HEK293 (cell line): ENCODE measurements around the gene PTPRF.
A peak's percentile ranks its signal among the peaks of the same experiment; 100 is the strongest.

ENCODE experiments used
- CTCF ChIA-PET: fragments of 350-600 bp; formaldehyde crosslinking; extraction: SDS; loops from one replicate; lab custom pipeline; 2021; ENCODE audit warnings: antibody characterized with exemption; lab: Yijun Ruan, JAX
- POLR2A ChIA-PET: fragments of 300-600 bp; formaldehyde crosslinking; extraction: SDS; loops from one replicate; lab custom pipeline; 2020; ENCODE audit warnings: antibody characterized with exemption, inconsistent platforms; lab: Yijun Ruan, JAX
- H3K27ac ChIP-seq: fragments of 200-500 bp; sonication (Bioruptor generic); 2 replicates; pipeline ENCODE4 v1.5.1; 2014; ENCODE audit warnings: low read depth, low read length, control low read depth, inconsistent platforms; ENCODE audit errors: extremely low read depth
- H3K36me3 ChIP-seq, 2 experiments: fragments of 200-500 bp in 1 of 2; sonication (Bioruptor generic) in 1 of 2; 1 replicate in 1 of 2; 2 replicates in 1 of 2; pipeline ENCODE4 v1.5.1; 2014 to 2017; ENCODE audit warnings: inconsistent platforms in 2 of 2, low read length in 2 of 2; ENCODE audit not compliant: control insufficient read depth in 2 of 2, insufficient read depth in 1 of 2
- H3K4me1 ChIP-seq: fragments of 200-500 bp; sonication (Bioruptor generic); 2 replicates; pipeline ENCODE4 v1.5.1; 2014; ENCODE audit warnings: mild to moderate bottlenecking, low read length, inconsistent platforms; ENCODE audit not compliant: control insufficient read depth, insufficient read depth
- H3K4me3 ChIP-seq: 2 replicates; pipeline ENCODE4 v1.5.1; 2011; ENCODE audit warnings: low read depth, mild to moderate bottlenecking, control low read depth, low read length, moderate library complexity
- H3K9me3 ChIP-seq: fragments of 200-500 bp; sonication (Bioruptor generic); 2 replicates; pipeline ENCODE4 v1.5.1; 2014; ENCODE audit warnings: low read depth, low read length, inconsistent platforms; ENCODE audit not compliant: control insufficient read depth, insufficient read depth
- BCL11B ChIP-seq: fragments of 450-650 bp; formaldehyde crosslinking; IDR thresholded peaks from 2 replicates; pipeline ENCODE4 v1.5.1; 2016; ENCODE audit warnings: low read depth, missing biosample characterization, missing genetic modification characterization
- EGR2 ChIP-seq: fragments of 450-650 bp; formaldehyde crosslinking; IDR thresholded peaks from 2 replicates; pipeline ENCODE4 v1.5.1; 2016; ENCODE audit warnings: low read depth, missing biosample characterization, missing genetic modification characterization
- GLI4 ChIP-seq: fragments of 450-650 bp; formaldehyde crosslinking; IDR thresholded peaks from 2 replicates; pipeline ENCODE4 v1.5.1; 2016; ENCODE audit warnings: missing biosample characterization, missing genetic modification characterization
- KLF1 ChIP-seq: fragments of 450-650 bp; formaldehyde crosslinking; IDR thresholded peaks from 2 replicates; pipeline ENCODE4 v1.5.1; 2016; ENCODE audit warnings: missing biosample characterization, missing genetic modification characterization
- KLF8 ChIP-seq: fragments of 450-650 bp; formaldehyde crosslinking; IDR thresholded peaks from 2 replicates; pipeline ENCODE4 v1.5.1; 2016; ENCODE audit warnings: missing biosample characterization, missing genetic modification characterization
- MYNN ChIP-seq: fragments of 450-650 bp; formaldehyde crosslinking; IDR thresholded peaks from 2 replicates; pipeline ENCODE4 v1.5.1; 2016; ENCODE audit warnings: missing biosample characterization, missing genetic modification characterization, borderline replicate concordance
- SALL2 ChIP-seq: fragments of 450-650 bp; formaldehyde crosslinking; IDR thresholded peaks from 2 replicates; pipeline ENCODE4 v1.5.0; 2017; ENCODE audit warnings: missing biosample characterization, mild to moderate bottlenecking, missing genetic modification characterization, borderline replicate concordance
- SP2 ChIP-seq: fragments of 450-650 bp; formaldehyde crosslinking; IDR thresholded peaks from 2 replicates; pipeline ENCODE4 v1.5.1; 2016; ENCODE audit warnings: missing biosample characterization, missing genetic modification characterization
- TRIM28 ChIP-seq: IDR thresholded peaks from 2 replicates; pipeline ENCODE4 v1.6.1; 2011; ENCODE audit warnings: low read length, control low read depth, borderline replicate concordance
- ZFHX2 ChIP-seq: fragments of 450-650 bp; formaldehyde crosslinking; conservative IDR thresholded peaks from 2 replicates; pipeline ENCODE4 v1.5.1; 2016; ENCODE audit warnings: missing biosample characterization, missing genetic modification characterization
- ZFP3 ChIP-seq: fragments of 450-650 bp; formaldehyde crosslinking; IDR thresholded peaks from 2 replicates; pipeline ENCODE4 v1.5.1; 2016; ENCODE audit warnings: low read depth, missing biosample characterization, missing genetic modification characterization
- ZFP41 ChIP-seq: fragments of 450-650 bp; formaldehyde crosslinking; IDR thresholded peaks from 2 replicates; pipeline ENCODE4 v1.5.1; 2016; ENCODE audit warnings: missing biosample characterization, missing genetic modification characterization, borderline replicate concordance
- ZNF175 ChIP-seq: fragments of 450-650 bp; formaldehyde crosslinking; IDR thresholded peaks from 2 replicates; pipeline ENCODE4 v1.5.1; 2016; ENCODE audit warnings: missing biosample characterization, missing genetic modification characterization
- ZNF239 ChIP-seq: fragments of 450-650 bp; formaldehyde crosslinking; IDR thresholded peaks from 2 replicates; pipeline ENCODE4 v1.5.1; 2016; ENCODE audit warnings: missing biosample characterization, missing genetic modification characterization
- ZNF302 ChIP-seq: fragments of 450-650 bp; formaldehyde crosslinking; IDR thresholded peaks from 2 replicates; pipeline ENCODE4 v1.5.1; 2016; ENCODE audit warnings: missing biosample characterization, missing genetic modification characterization, low read depth
- ZNF311 ChIP-seq: fragments of 450-650 bp; formaldehyde crosslinking; IDR thresholded peaks from 2 replicates; pipeline ENCODE4 v1.5.1; 2017; ENCODE audit warnings: missing biosample characterization, missing genetic modification characterization, borderline replicate concordance
- ZNF341 ChIP-seq: fragments of 450-650 bp; formaldehyde crosslinking; IDR thresholded peaks from 2 replicates; pipeline ENCODE4; 2016; ENCODE audit warnings: low read depth, missing biosample characterization, missing genetic modification characterization
- ZNF510 ChIP-seq: fragments of 450-650 bp; formaldehyde crosslinking; IDR thresholded peaks from 2 replicates; pipeline ENCODE4 v1.5.1; 2018; ENCODE audit warnings: mild to moderate bottlenecking, missing genetic modification characterization, missing biosample characterization; ENCODE audit not compliant: insufficient replicate concordance
- ZNF677 ChIP-seq: fragments of 450-650 bp; IDR thresholded peaks from 2 replicates; pipeline ENCODE4 v1.5.0; 2018; ENCODE audit warnings: missing biosample characterization, mild to moderate bottlenecking, missing genetic modification characterization, moderate library complexity
- ZNF837 ChIP-seq: fragments of 450-650 bp; formaldehyde crosslinking; IDR thresholded peaks from 2 replicates; pipeline ENCODE4 v1.5.1; 2016; ENCODE audit warnings: missing biosample characterization, missing genetic modification characterization
- TF ChIP-seq, protein P1 (sequence below): fragments of 450-650 bp; formaldehyde crosslinking; IDR thresholded peaks from 2 replicates; pipeline ENCODE4 v1.5.1; 2016; ENCODE audit warnings: missing biosample characterization, missing genetic modification characterization, low read depth
- TF ChIP-seq, protein P2 (sequence below): fragments of 450-650 bp; IDR thresholded peaks from 2 replicates; pipeline ENCODE4 v1.5.1; 2018; ENCODE audit warnings: missing biosample characterization, mild to moderate bottlenecking, missing genetic modification characterization

Gene PTPRF

DNA sequence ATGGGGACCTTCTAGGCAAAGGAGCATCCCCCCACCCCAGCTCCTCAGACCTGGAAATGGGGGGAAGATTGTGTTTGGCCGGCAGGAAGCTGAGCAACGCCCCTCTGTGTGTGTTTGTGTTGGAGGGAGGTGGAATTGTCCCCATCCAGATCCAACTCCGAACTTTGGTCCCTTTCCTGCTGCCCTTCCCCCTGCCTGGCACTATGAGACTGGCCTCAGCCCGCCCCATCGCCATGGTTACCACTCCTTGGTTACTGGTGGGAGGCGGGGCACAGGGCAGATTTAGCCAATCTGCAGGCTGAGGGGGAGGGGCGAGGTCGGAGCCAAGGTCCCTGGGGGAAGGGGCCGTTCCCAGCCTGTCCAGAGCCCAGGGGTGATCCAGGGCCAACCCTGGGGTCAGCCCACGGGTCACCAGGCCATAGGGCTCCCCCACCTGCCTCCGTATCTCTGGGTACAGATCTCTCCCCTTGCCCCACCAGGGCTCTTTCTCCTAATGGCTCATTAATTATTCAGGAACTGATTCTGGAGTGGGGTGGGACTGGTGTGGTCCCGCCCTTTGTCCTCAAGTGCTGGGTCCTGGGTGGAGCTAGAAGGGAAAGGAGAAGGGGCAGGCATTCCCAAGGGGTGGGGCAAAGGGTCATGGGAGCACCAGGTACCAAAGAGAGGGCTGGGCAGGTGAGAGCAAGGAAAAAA lies 15.2 kb downstream of the PTPRF start:
- no peak overlapping the region for H3K27ac ChIP-seq
- no peaks in the 10 kb centered on the region for H3K9me3 ChIP-seq
- CTCF ChIA-PET = no interaction called here
- H3K4me3 ChIP-seq = no peak overlapping the region
- POLR2A ChIA-PET = no interaction called here
- TF ChIP-seq ZFP3 (tag by site-specific recombination) (no peak), KLF8 (tag by site-specific recombination) (no peak), ZNF239 (tag by site-specific recombination) (no peak), KLF1 (tag by site-specific recombination) (peak; percentile 66), ZNF510 (tag by site-specific recombination) (no peak), MYNN (tag by site-specific recombination) (peak; percentile 84), ZNF302 (no peak), ZNF341 (tag by site-specific recombination) (peak; percentile 61), ZNF311 (tag by site-specific recombination) (no peak), SP2 (tag by site-specific recombination) (peak; percentile 76), SALL2 (no peak), TRIM28 (no peak)
- TF ChIP-seq, protein P1, sequence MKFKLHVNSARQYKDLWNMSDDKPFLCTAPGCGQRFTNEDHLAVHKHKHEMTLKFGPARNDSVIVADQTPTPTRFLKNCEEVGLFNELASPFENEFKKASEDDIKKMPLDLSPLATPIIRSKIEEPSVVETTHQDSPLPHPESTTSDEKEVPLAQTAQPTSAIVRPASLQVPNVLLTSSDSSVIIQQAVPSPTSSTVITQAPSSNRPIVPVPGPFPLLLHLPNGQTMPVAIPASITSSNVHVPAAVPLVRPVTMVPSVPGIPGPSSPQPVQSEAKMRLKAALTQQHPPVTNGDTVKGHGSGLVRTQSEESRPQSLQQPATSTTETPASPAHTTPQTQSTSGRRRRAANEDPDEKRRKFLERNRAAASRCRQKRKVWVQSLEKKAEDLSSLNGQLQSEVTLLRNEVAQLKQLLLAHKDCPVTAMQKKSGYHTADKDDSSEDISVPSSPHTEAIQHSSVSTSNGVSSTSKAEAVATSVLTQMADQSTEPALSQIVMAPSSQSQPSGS (tag by site-specific recombination) = no peak
- H3K36me3 ChIP-seq = peaks cover 0 to 60% of the 10 kb centered on the region in 2 experiments; a peak in 2 of 3 replicates
- peaks cover 5% of the 10 kb centered on the region; the same call in 1 of the 2 replicates for H3K4me1 ChIP-seq

DNA sequence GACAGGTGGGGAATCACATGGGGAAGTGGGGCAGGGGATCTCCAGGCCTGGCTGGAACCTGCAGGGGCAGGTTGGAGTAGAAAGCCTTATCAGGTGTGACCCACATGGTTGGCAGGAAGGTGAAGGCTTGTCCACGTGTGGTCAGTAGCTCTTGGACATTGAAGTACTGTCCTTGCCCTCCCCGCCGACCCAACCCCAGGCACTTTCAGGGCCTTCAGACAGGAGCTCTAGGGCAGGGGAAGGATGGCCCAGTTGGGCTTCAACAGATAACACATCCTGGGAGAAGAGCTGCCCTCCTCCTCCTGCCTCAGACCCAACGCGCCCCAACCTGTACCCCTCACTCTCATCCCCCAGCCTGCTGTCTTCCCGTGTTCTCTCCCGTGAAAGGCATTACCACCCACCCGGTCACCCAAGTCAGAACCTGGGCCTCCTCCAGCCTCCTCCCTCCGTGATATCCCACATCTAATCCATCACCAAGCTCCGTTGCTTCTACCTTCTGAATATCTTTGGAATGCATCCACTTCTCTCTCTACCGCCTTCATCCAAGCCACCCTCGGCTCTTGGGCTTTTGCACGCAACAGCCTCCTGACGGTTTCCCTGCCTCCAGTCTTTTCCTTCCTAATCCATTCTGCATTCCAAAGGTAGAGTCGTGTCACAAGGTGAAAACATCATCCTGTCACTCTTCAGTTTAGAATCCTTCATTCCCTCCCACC lies 15.9 kb downstream of the PTPRF start:
- TF ChIP-seq ZNF837 (tag by site-specific recombination) (no peak), ZFHX2 (tag by site-specific recombination) (peak; percentile 38; the same call in 1 of the 2 replicates), EGR2 (tag by site-specific recombination) (peak; percentile 69)
- TF ChIP-seq, all 188 proteins: peak for 2
- peaks cover 0 to 61% of the 10 kb centered on the region in 2 experiments; a peak in 2 of 3 replicates for H3K36me3 ChIP-seq
- POLR2A ChIA-PET = no interaction called here
- no peak overlapping the region for H3K4me3 ChIP-seq
- no peak overlapping the region for H3K27ac ChIP-seq
- CTCF ChIA-PET = no interaction called here
- no peaks in the 10 kb centered on the region for H3K9me3 ChIP-seq
- H3K4me1 ChIP-seq = peaks cover 5% of the 10 kb centered on the region; the same call in 1 of the 2 replicates

DNA sequence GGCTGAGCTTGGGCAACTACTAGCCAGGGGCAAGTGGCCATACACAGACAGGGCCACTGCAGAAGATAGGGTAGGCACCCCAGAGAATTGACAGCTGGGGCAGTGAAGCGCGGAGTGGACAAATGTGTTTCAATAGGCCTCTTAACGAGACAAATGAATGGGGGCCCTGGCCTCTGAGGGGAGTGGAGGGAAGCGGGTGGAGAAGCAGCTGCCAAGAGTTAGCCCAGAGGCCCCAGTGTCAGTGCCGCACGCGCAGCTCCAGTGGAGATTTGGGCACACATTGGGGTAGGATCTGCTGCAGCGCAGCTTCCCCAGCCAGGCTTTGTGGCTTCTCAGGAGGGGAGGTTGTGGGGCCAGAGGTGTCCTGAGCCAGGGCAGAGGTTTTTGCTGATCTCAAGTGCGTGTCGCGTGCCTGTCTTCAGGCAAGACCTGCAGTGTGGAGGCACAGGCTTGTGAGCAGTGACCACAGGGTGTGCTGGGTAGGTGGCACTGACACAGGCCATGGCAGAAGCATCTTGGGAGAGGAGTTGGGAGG lies 16.9 kb downstream of the PTPRF start:
- CTCF ChIA-PET = no interaction called here
- H3K27ac ChIP-seq = no peak overlapping the region
- peaks cover 5% of the 10 kb centered on the region; the same call in 1 of the 2 replicates for H3K4me1 ChIP-seq

More for the DNA sequence above, 16.9 kb downstream of the PTPRF start:
- Histone ChIP-seq H3K9me3 (no peaks in the 10 kb centered on the region), H3K36me3 (peaks cover 0 to 58% of the 10 kb centered on the region in 2 experiments; a peak in 2 of 3 replicates), H3K4me3 (no peak overlapping the region)
- TF ChIP-seq, protein P2, sequence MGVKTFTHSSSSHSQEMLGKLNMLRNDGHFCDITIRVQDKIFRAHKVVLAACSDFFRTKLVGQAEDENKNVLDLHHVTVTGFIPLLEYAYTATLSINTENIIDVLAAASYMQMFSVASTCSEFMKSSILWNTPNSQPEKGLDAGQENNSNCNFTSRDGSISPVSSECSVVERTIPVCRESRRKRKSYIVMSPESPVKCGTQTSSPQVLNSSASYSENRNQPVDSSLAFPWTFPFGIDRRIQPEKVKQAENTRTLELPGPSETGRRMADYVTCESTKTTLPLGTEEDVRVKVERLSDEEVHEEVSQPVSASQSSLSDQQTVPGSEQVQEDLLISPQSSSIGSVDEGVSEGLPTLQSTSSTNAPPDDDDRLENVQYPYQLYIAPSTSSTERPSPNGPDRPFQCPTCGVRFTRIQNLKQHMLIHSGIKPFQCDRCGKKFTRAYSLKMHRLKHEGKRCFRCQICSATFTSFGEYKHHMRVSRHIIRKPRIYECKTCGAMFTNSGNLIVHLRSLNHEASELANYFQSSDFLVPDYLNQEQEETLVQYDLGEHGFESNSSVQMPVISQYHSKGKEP (tag by site-specific recombination) = no peak
- TF ChIP-seq ZNF677 (tag by site-specific recombination) (no peak), GLI4 (tag by site-specific recombination) (no peak), BCL11B (tag by site-specific recombination) (no peak), ZNF175 (tag by site-specific recombination) (no peak), ZFP41 (tag by site-specific recombination) (no peak)
- POLR2A ChIA-PET = no interaction called here
